ENCODE measurements around the gene MYO1D.
"Not testable (repeated sequence)": the region's sequence is repeated elsewhere in the genome, so short reads cannot be mapped to it uniquely, and the experiment has no call there.

Gene MYO1D

DNA sequence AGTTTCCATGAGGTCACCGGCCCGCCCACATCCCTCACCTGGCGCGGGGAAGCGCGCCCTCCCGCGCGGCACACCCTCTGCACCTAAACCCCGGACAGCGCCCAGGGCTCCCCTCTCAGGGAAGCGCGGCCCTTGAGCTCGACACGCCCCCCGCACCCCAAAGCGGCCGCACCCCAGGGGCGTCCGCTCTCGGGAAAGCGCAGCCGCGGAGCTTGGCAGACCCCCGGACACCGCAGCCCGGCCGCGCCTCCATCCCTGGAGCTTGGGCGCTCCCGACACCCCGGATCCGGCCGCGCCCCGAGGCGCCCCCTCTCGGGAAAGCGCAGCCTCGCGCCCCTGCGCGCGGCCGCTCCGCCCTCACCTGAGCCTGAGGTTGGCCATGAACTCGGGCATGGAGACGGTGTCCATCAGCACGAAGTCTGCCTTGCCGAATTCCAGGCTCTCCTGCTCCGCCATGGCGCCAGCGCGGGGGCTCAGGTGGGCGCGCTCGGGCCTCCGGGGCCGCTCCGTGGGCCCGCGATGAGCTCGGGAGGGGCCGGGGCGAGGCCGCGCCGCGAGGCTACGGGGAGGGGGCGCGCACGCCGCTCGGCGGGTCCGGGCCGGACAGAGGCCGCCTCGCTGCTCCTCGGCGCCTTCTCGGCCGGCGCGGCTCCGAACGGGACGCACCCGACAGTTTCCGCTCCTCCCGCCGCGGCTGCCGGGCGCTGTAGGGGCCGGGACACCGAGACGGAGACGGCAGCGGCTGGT lies at the start of gene MYO1D:
Gene MYO1D (minus strand): TSS at position 708 of the 747 bp plus-strand sequence. CDS start 252 bp downstream, at position 456.
- peak; percentile 87 for DNase-seq

DNA sequence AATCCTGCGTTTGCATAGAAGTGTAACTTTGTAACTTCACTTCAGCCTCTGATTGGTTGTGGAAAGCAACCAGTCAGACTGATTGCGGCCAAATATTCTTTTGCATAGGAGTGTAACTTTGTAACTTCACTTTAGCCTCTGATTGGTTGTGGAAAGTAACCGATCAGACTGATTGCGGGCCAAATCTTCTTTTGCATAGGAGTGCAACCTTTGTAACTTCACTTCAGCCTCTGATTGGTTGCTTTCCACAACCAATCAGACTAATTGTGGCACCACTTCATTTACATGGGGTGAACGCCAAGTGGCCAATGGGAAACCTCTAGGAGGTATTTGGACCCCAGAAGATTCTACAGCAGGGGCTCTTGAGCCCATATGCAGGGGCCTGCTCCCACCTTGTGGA lies 49.3 kb upstream of the MYO1D start:
- DNase-seq, result no peak

DNA sequence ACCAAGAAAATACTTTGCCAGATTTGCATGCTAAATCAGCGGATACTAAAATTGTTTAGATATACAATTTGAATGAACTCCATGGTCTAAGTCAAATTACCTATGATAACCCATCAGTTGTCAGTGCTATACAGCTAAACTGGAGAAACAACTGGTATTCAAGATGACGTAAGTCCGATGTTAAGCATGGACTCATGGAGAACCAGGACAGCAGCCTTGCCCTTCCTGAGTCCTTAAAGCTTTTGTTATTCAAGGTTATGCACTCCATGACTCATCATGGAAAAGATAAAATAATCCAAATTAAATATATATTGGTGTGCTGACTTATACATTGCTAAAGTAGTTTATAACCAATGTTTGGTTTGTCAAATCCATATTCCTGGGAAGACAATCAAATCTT lies 47.0 kb upstream of the MYO1D start:
- DNase-seq, result not testable (repeated sequence)

DNA sequence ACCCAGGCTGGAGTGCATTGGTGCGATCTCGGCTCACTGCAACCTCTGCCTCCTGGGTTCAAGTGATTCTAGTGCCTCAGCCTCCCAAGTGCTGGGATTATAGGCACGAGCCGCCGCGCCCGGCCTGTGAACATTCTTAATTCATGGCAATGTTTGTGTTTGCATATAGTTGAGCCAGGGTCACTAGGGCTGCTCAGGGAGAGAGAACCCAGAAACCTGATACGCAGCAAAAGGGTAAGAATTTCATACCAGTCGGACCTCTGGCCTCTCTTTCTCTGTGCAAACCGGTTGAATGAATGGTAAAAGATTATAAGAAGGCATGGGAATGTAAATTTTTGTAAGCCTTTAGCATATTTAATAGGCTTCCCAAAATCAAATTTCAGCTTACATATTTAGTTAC lies 44.1 kb upstream of the MYO1D start:
- DNase-seq, result no peak

DNA sequence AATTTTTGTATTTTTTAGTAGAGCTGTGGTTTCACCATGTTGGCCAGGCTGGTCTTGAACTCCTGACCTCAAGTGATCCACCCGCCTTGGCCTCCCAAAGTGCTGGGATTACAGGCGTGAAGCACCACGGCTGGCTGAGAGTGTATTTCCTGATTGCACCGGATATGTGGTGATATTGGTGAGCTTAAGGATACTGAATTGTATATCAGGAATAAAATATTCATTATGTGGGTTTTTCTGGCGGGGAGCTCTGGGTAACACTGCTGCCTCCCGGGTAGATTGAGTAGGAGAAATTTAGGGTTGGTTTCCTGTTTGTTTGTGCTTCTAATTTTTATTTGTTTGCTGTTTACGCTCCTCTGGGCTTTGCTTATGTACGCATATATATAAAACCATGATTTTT lies 43.4 kb upstream of the MYO1D start:
- DNase-seq, result no peak

DNA sequence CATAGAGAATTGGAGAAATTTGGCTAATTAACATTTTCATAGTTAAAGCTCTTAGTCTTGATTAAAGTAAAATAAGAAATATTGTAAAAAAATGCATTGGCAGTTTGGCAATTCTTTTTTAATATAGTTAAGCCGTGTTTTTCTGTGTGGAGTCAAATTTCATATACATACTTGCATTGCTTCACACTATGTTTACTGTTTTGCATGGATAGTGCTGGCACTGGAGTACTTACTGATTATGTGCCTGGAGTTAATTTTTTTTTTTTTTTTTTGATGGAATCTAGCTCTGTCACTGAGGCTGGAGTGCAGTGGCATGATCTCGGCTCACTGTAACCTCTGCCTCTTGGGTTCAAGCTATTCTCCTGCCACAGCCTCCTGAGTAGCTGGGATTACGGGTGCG lies 43.0 kb upstream of the MYO1D start:
- DNase-seq, result not testable (repeated sequence)

DNA sequence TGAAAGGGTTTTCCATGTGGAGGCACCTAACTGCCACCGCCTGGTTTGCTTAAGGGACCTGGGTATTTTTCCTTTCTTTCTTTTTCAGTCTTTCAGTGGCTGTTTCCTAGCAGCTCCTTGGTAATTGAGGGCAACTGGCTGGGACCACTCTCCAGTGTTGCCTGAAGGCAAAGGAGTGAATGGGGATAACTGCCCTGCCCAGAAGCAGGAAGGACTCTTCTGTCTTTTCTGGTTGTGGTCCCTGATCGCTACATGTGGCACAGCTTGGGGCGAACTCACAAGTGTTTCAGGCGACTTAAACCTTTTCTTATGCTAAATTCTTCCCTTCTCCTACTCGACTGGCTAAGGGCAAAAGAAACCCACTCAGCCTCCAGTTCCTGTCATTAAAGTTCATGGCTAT lies 40.9 kb upstream of the MYO1D start:
- DNase-seq, result no peak

DNA sequence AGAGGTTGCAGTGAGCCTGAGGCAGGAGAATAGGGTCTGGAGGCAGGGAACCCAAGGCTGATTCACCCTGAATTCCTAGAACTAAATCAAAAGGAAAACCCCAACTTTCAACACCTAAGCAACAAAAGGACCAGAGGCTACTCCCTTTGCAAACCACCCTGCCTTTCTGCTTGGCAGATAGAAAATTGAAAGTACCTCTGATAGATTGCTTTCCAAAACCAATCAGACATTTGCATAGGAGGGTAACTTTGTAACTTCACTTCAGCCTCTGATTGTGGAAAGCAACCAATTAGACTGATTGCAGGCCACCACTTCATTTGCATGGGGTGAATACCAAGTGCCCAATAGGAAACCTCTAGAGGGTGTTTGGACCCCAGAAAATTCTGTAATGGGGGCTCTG lies 40.2 kb upstream of the MYO1D start:
- no peak for DNase-seq

DNA sequence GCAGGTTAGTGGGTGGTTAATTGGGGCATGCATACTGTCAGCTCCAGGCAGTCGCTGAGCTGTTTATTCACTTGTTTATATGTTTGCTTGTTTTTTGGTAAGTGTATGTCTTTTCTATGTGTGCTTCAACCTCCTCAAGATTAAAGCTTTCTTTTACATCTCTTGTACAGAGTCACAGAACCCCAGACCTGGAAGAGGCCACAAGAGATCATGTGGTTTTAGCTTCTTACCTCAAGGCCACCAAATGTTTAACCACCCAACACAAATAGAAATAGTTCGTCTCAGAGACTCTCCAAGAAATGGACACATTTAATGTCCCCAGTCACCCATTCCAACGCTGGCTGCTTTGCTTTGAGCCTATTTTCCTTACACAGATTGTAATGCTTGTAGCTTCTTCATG lies 39.2 kb upstream of the MYO1D start:
- no peak for DNase-seq

DNA sequence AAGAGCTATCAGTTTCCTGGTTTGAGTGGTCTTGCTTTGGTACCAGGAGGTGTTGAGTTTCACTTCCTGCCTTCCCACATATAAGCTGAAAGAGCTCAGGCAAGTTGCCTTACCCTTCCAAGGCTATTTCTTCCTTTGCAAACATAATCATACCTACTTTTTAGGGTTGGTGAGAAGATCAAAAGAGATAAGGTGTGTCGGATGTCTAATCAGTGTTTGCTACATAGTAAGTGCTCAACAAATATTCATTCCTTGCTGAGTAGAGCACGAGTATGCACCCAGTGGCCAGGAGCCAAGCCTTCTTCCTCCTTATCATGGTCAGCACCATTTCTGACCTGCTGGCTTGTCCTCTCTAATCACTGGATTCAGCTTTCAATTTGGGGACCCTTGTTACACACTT lies 38.3 kb upstream of the MYO1D start:
- DNase-seq, result no peak

DNA sequence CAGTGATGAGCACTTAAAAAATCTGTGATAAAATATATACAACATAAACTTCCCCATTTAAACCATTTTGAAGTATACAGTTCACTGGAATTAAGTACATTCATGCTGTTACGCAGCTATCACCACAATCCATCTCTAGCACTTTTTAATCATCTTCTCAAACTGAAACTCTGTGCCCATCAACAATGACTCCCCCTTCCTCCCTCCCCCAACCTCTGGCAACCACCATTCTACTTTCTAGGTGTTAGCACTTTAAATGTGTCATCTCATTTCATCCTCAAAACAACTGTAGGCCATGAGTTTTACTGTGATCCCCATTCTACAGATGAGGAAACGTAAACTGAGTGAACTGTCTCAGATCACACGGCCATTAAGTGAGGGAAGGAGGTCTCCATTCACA lies 37.3 kb upstream of the MYO1D start:
- DNase-seq, result peak; percentile 63

DNA sequence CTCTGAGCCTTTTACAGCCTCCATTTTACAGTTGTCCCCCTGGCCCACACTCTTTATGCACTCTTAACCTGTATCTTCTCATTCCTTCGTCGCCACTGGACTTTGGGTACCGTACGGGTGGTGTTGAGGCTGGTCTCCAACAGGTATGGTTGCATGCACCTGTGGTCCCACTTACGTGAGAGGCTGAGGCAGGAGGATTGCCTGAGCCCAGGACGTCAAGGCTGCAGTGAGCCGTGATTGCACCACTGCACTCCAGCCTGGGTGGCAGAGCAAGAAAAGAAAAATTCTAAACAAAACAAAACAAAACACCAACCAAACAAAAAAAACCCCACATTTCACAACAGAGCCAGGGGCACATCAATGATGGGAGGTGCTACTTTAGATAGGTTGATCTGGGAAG lies 36.7 kb upstream of the MYO1D start:
- no peak for DNase-seq

DNA sequence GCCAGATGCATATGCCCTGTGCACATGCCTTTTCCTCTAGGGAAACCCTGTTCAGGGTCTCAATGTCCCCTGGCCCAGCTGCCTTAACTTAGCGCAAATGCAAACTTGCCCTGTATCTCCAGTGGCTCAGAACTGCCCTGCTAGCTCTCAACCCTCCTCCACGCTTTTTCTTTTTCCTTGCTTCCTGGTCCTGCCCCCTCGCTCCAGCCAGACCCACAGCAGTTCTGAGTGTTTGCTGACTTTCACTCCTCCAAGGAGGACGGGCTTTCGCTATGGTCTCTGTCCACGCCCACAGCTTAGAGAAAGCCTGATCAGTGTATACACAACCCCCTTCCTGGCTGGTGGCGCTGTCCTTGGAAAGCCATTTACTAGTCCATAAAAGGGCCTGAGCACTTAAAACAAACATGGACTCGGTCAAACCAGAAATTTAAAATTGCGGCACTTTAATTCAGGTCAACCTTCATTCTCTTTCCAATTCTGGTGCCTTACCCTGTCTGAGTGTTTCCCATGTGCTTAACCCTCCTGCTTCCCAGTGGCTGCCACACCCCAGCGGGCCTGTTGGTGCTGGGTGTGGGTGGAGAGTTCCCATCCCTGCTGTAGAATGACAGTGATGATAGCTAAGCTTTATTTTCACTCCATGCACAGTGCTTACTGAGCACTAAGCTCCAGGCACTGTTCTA lies 35.4 kb upstream of the MYO1D start:
- no peak for DNase-seq

DNA sequence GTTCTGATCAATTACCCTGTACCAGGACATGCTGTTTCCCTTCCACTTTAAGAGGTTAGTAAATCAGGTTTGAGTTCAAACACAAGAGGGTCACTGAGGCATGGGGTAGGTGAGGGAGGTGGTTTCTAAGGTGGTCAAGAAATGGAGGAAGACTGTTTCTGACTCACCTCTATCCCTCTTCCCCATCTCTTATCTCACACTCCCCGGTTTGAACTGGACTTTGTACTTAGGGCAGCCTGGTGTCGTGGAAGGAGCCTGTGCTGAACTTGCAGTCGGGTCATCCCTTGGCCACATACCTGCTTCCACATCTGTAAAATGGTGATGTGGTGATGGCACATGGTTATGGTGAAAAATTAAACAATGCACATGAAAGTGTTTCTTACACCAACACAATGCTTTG lies 33.8 kb upstream of the MYO1D start:
- no peak for DNase-seq

DNA sequence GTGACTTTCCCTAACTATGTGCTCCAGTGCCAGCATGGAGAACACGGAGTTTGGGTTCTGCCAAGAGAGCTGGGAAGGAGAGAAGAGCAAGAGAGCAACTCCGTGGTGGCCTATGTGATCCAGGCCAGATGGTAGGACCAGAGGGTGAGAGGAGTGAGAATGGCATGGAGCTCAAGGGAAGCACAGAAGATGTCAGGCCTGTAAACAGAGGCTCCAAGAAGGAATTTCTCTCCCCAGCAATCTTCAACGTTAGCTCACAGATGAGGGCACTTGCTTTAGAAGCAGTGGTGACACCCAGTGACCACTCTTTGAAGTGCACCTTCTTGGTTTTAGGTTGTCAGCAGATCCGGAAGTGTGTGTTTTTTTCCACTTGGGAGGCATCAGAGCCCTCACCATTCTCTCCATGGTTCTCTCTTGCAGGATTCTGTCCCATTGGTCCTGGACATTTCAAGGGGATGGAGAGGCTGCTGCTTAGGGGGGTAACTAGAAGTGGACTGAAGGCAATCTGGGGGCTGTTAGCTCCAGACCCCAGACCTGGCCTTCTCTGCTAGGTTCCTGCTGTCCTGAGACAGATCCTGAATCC lies 33.0 kb upstream of the MYO1D start:
- DNase-seq, result peak; percentile 78

DNA sequence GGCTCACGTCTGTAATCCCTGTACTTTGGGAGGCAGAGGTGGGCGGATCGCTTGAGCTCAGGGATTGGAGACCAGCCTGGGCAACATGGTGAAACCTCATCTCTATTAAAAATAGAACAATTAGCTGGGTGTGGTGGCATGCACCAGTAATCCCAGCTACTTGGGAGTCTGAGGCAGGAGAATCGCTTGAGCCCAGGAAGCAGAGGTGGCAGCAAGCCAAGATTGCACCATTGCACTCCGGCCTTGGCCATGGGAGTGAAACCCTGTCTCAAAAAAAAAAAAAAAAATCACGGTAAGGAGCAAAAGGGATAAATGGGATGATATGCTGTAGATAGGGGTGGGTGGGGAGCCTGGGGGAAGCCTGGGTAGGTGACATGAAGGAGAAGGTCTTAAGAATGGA lies 30.7 kb upstream of the MYO1D start:
- no peak for DNase-seq

DNA sequence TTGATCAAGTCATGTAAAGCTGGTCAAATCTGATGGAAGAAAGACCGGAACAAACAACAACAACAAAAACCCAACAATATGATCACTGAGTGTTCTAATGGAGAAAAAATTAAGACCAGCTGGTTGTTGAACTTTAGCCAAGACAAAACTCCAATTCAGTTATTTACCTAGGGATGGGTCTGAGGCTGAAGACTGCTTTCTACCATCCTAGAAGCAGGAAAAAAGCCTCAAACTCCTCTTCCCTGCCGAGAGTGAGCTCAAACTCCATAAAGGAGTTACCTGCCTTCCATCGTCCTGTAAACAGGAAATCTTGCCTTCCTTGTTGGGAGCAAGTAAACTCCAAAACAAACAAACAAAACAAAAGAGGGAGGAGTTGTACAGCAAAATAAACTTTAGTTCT lies 28.0 kb upstream of the MYO1D start:
- DNase-seq, result no peak

DNA sequence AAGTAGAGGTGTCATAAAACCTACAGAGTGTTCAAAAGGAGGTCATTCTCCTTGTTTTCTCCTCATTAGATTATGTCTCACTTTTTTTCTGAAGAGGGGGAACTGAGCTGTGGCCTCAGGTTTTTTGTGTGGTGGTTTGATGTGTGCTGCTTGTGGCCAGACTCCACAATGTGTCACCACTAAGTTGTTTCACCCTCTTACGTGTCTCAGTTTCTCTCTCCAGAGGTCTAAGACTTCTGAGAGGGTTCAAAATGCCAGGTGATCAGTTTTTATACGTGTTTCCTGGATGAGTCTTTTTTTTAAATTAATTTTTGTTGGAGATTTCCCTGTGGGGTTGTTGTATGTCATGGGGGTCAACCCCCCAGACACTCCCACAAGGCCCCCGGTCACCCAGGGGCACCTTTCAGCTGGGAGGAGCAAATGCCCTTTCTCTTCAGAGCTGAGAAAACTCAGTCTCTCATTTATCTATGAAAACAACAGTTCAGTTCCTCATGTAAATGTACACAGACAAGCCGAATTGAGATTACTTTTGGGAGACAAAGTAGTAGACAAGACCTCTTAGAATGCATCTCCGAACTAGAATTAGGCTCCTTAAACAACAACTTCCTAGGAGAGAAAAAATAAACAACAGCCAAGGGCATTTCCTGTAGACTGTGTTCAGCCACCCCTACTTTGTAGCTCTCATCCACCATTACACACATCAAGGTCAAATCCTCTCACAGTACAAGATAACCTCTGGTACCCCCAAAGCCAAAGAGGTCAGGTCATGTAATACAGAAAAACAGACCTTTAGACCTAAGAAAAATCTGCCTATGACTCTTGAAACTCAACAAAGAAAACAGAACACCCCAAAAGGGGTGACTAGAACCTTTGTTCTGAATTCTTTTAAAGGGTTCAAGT lies 27.1 kb upstream of the MYO1D start:
- DNase-seq, result no peak

DNA sequence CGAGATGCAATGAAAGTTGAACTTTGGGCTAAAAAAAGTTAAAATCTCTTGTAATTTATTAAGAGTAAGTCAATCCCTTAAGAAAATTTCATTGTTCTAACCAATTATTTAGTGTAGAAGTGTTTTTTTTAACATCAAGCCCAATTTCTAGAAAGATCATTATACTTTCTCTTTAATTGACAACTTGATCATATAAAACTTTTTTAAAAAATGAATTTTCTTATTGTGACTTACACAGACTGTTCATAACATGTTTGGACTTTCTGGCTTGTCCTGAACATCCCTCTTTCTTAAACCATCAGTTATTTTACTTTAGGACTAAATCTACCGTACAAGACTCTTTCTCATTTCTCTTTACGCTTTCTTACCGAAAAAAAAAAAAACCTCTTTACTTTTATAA lies 24.8 kb upstream of the MYO1D start:
- no peak for DNase-seq

DNA sequence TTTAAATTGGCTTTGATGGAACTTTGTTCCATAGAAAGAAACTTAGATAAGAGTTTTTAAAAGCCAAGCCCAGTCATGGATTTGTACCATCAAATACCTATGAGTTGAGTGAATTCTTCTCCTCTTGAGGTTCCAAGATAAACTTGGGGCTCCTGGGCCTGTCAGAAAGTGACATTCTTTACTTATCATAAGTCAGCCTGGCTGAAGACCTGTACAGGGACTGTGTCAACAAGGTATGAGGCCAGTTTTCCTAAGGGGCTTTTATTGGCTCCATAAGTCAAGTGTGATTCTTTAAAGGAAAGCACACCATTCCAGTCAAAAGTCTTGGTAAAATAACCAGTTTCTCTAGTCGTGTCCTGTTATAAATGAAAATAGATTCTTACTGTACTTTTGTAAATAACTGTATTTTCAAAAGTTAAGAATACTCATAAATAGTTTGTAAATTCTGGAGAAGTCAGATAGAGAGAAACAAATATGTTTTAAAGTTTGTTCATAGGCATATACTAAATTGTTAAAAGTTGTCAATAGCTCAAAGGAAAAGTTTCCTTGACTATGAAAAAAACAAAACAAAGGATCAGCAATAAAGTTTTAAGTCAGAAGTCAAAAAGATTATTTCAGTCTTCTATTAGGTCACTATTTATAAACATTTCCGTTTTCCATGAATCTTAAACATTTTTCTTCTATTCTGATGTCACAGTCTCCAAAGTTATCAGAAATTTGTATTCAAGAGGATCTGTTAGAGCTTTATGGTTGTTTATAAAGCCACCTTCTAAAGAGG lies 22.5 kb upstream of the MYO1D start:
- DNase-seq, result no peak

DNA sequence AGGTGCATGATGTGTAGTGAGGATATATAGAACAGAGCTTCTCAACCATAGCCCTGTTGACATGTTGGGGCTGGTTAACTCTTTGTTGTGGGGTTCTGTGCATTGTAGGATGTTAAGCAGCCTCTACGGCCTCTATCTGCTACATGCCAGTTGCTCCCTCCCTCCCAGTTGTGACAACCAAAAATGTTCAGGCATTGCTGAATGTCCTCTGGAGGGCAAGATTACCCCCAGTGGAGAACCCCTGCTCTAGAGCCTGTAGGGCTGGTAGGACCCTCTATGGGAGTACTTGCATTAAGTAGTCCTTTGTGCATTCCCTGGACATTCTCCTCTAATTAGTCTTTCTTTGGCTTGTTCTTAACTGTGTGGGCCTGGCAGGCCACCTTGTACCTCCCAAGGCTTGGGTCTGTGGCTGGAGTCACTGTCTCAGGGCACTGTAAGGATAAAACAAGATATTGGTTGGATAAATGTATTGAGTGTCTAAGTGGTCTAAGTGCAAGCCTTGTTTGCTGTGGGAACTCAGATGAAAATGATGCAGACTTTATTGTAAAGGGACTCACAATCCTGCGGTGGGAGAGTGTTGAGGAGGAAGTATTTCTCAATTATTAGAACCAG lies 19.8 kb upstream of the MYO1D start:
- no peak for DNase-seq

DNA sequence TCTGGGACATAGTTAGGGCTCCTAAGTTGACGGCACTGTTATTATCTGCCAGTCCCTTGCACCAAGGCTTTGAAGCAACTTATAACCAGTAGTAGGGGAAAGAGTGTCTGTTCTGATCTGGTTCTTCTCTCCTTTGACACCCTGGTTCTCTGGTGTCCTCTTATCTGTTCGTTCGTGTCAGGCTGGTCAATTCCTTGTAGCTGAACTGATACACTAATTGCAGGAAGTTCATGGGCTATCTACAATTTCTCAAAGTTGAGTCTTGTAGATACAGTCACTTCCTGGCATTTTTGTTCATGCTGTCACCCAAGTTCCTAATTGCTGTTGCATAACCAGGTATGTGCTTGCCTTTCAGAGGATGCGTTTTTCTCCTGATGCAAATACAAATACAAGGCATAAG lies 17.3 kb upstream of the MYO1D start:
- no peak for DNase-seq
